ENCODE data around the gene TMEM150C. TPM values are rescaled to one million over a fixed set of nuclear protein-coding genes. Genes with fewer than 3 reads are reported as not detected.
A peak's percentile ranks its signal among the peaks of the same experiment; 100 is the strongest.

TMEM150C gene
- total RNA-seq, 1 donor from 2014 or later, result 7.3 TPM

- H3K4me1 Mint-ChIP-seq (ENCODE audit: low read depth), result no peaks in the 10 kb centered on the region
- DNase-seq (ENCODE audit: low spot score, unreplicated experiment), result no peak
- no peak overlapping the region for H3K27ac Mint-ChIP-seq
- peaks cover 3% of the 10 kb centered on the region for H3K9me3 Mint-ChIP-seq (ENCODE audit: low read depth)
- H3K4me3 Mint-ChIP-seq (ENCODE audit: low read depth), result no peak overlapping the region
- H3K36me3 Mint-ChIP-seq (ENCODE audit: insufficient read depth), result no peaks in the 10 kb centered on the region
- no peak for TF ChIP-seq CTCF (IDR thresholded peaks at IDR 0.05; ENCODE audit: unreplicated experiment)
- H3K27me3 Mint-ChIP-seq, result peaks cover 6% of the 10 kb centered on the region
These were observed 39.6 kb upstream of the TMEM150C start for GRCh38 chr4:82601242-82602015.

GRCh38 chr4:82599336-82599735 is 37.5 kb upstream of the TMEM150C start:
- Mint-ChIP-seq H3K27me3 (peaks cover 7% of the 10 kb centered on the region), H3K27ac (no peak overlapping the region), H3K4me3 (ENCODE audit: low read depth) (no peak overlapping the region), H3K4me1 (ENCODE audit: low read depth) (no peaks in the 10 kb centered on the region), H3K36me3 (ENCODE audit: insufficient read depth) (no peaks in the 10 kb centered on the region), H3K9me3 (ENCODE audit: low read depth) (no peaks in the 10 kb centered on the region)
- no peak for DNase-seq (ENCODE audit: low spot score, unreplicated experiment)
- TF ChIP-seq CTCF (IDR thresholded peaks at IDR 0.05; ENCODE audit: unreplicated experiment), result peak; percentile 46

GRCh38 chr4:82594456-82594855 is 32.7 kb upstream of the TMEM150C start:
- H3K4me3 Mint-ChIP-seq (ENCODE audit: low read depth), result no peak overlapping the region

GRCh38 chr4:82593411-82593810 is 31.6 kb upstream of the TMEM150C start:
- Mint-ChIP-seq H3K27me3 (peaks cover 7% of the 10 kb centered on the region), H3K36me3 (ENCODE audit: insufficient read depth) (no peaks in the 10 kb centered on the region), H3K27ac (no peak overlapping the region), H3K9me3 (ENCODE audit: low read depth) (no peaks in the 10 kb centered on the region), H3K4me3 (ENCODE audit: low read depth) (no peak overlapping the region), H3K4me1 (ENCODE audit: low read depth) (peaks cover 20% of the 10 kb centered on the region)
- DNase-seq (ENCODE audit: low spot score, unreplicated experiment), result no peak
- TF ChIP-seq CTCF (IDR thresholded peaks at IDR 0.05; ENCODE audit: unreplicated experiment), result no peak

More at GRCh38 chr4:82594456-82594855, 32.7 kb upstream of the TMEM150C start:
- no peaks in the 10 kb centered on the region for H3K9me3 Mint-ChIP-seq (ENCODE audit: low read depth)
- H3K4me1 Mint-ChIP-seq (ENCODE audit: low read depth), result peaks cover 20% of the 10 kb centered on the region
- H3K27ac Mint-ChIP-seq, result no peak overlapping the region
- H3K27me3 Mint-ChIP-seq, result peaks cover 7% of the 10 kb centered on the region
- TF ChIP-seq CTCF (IDR thresholded peaks at IDR 0.05; ENCODE audit: unreplicated experiment), result no peak
- no peak for DNase-seq (ENCODE audit: low spot score, unreplicated experiment)
- H3K36me3 Mint-ChIP-seq (ENCODE audit: insufficient read depth), result no peaks in the 10 kb centered on the region

- H3K9me3 Mint-ChIP-seq (ENCODE audit: low read depth), result no peaks in the 10 kb centered on the region
- H3K4me3 Mint-ChIP-seq (ENCODE audit: low read depth), result no peak overlapping the region
- no peak overlapping the region for H3K27ac Mint-ChIP-seq
- H3K4me1 Mint-ChIP-seq (ENCODE audit: low read depth), result peaks cover 21% of the 10 kb centered on the region
- no peak for DNase-seq (ENCODE audit: low spot score, unreplicated experiment)
- H3K27me3 Mint-ChIP-seq, result peaks cover 4% of the 10 kb centered on the region
- H3K36me3 Mint-ChIP-seq (ENCODE audit: insufficient read depth), result no peaks in the 10 kb centered on the region
- no peak for TF ChIP-seq CTCF (IDR thresholded peaks at IDR 0.05; ENCODE audit: unreplicated experiment)
These were observed 30.9 kb upstream of the TMEM150C start for GRCh38 chr4:82592639-82593038.

Data from progenitor cell of endocrine pancreas (in vitro differentiated cells).